Activated CD8-positive, alpha-beta memory T cell treated with anti-CD3 and anti-CD28 coated beads for 36 hours (primary cell): Measurements from ENCODE around the gene NUP58. TPM values are rescaled to one million over a fixed set of nuclear protein-coding genes. Genes with fewer than 3 reads are reported as not detected.

Experiments used
- CTCF ChIA-PET: fragments of 350-600 bp; sonication (Branson Sonifier 250); formaldehyde crosslinking; loops from one replicate; lab custom pipeline; 2021; ENCODE audit warnings: antibody characterized with exemption; lab: Charles Lee
- POLR2A ChIA-PET: fragments of 350-600 bp; sonication (Branson Sonifier 250); formaldehyde crosslinking; loops from one replicate; lab custom pipeline; 2021; ENCODE audit warnings: antibody characterized with exemption; lab: Charles Lee
- total RNA-seq, 2 experiments: library from RNA; stranded (reverse); gene quantifications; one replicate each; pipeline ENCODE4 v1.2.3, GENCODE V29; 2021

NUP58 gene
- 100 to 1,000 TPM; 133 to 141 TPM for total RNA-seq

DNA sequence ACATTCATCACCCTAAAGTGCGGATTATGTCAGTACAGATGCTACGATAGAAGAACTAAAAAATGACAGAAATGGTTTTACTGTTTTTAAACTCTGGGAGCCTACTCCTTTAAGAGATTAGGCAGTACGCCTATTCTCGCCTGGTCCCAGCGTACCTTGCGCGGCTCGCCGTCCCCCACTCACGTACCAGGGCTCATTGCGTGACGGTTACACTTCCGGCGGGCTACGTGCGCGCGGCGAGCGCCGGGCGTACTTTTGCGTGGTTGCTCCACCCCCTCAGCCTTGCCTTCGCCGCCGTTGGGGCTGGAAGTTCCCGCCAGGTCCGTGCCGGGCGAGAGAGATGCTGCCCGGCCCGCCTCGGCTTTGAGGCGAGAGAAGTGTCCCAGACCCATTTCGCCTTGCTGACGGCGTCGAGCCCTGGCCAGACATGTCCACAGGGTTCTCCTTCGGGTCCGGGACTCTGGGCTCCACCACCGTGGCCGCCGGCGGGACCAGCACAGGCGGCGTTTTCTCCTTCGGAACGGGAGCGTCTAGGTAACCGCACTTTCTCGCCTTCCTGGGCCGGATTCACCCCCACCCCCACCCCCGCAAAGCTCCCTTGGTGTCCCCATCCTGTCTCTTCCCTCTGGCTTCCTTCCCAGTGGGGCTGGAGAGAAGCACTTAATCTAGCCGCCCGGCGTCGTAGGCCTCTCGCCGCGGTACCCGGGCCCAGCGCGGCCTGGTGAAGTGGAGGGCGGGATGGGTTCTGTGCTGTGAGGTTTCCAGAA, at the start of gene NUP58:
TSS of gene NUP58 (plus strand) at position 279 of the 767 bp plus-strand sequence. CDS start at position 428, 149 bp downstream.
- POLR2A ChIA-PET: interaction anchor here (0.6 to 2.5 kb wide), 6 partner anchors 10 to 172 kb away, joined by 3 to 8 read pairs (median 6); partner anchors contain the start of gene MTMR6
- CTCF ChIA-PET: interaction anchor here (0.6 to 1.6 kb wide), 4 partner anchors 13 to 1288 kb away, joined by 3 to 4 read pairs (median 4); no protein-coding TSS in a partner anchor

GRCh38 chr13:25252225-25252624, 49.2 kb upstream of the NUP58 start:
- ChIA-PET CTCF (no interaction called here), POLR2A (no interaction called here)

DNA sequence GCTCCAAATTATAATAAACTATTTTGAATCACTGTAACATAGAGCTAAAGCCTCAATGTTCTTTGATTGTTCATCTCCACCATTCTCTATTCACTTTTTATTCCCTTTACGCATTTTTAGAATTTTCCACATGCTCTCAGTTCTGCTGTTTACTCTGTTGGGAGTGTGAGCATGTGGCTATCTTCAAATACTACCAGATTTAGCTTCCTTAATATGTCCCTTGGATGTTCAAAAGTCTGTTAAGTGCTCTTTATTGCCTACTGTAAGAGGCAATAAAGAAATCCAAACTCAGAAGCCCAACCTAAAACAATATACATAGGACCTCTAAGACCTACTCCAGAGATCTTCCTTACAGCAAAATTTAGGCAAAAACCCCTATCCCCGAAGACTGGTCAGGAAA, 48.7 kb upstream of the NUP58 start:
- ChIA-PET POLR2A (no interaction called here), CTCF (no interaction called here)

DNA sequence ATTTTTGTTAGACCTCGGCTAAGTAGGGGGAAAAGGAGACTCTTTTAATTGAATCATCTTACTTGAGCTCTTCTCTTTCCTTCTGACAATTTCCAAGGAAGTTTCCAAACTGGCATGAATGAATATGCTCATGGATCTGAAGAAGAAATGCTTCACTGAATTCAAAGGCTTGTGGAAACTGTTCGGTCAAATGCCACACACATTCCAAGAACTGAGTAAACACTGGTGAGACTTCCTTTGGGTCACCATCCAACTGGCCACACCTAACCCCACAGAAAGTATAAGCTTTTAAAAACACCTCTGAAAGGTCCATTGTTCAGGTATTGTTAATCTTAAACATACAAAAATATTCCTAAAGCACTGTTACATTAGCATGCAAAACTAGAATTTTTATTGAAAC, 47.7 kb upstream of the NUP58 start:
- POLR2A ChIA-PET: no interaction called here
- CTCF ChIA-PET: no interaction called here

DNA sequence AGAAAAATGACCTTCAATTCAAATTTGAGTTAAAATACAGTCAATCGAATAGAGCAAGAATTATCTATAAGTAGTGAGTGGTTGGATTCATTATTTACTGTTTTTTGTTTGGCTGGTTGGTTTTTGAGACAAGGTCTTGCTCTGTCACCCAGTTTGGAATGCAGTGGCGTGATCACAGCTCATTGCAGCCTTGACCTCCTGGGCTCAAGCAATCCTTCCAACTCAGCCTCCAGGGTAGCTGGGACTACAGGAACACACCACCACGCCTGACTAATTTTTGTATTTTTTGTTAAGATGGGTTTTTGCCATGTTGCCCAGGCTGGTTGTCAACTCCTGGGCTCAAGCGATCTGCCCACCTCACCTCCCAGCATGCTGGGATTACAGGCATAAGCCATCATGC, 39.2 kb upstream of the NUP58 start:
- ChIA-PET POLR2A (no interaction called here), CTCF (no interaction called here)

DNA sequence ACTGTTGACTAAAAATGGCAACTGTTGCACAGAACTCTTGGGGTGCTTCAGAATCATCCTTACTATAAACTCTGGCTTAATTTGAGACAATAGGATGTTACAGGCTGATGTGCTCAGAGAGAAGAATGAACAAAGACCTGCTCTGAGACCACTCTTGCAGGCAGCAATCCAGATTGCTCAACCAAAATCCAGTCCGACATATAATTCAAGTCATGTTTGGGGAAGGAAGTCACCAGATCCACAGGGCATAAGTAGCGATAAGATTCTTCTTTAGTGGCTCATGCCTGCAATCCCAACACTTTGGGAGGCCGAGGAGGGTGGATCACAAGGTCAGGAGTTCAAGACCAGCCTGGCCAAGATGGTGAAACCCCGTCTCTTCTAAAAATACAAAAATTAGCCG, 34.7 kb upstream of the NUP58 start:
- CTCF ChIA-PET: no interaction called here

DNA sequence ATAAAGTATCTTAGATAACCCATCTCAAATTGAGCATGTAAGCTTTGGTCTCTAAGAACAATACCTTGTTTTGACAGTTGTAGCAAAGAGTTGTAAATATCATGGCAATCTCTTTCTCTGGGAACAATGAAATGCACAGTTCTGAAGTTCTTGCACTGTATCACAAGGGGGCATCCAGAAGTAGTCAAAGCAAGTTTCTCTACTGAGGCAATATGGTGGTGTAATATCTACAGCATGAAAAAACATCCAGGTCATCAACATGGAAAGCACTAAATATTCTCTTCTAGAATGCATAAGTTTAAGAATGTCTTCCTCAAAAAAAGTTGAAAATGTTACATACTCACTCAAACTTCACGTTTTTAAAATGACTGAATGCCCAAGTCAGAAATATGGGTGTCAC, 33.7 kb upstream of the NUP58 start:
- POLR2A ChIA-PET: no interaction called here
- CTCF ChIA-PET: no interaction called here

More for the DNA sequence above, 34.7 kb upstream of the NUP58 start:
- POLR2A ChIA-PET: no interaction called here

- POLR2A ChIA-PET: no interaction called here
- CTCF ChIA-PET: no interaction called here
These were observed 32.9 kb upstream of the NUP58 start for GRCh38 chr13:25268561-25268960.

GRCh38 chr13:25276748-25277147, 24.7 kb upstream of the NUP58 start:
- ChIA-PET POLR2A (no interaction called here), CTCF (no interaction called here)

DNA sequence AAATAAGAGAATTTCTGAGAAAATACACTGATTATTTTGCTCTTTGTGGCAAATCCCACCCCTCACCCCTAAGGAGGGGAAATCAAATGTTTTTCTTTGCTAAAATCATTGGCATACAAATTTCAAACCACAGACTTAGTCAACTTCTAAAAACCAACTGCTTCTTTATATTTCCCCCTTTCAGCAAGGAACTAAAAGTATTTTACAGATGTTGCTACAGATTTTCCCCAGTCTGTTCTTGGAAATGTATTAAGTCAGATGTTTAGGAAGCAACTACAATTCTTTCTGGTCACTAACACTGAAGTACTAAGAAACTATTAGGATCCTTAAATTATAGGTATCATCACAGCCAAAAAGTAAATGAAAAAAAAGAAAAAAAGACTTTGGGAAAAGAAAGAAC, 21.0 kb upstream of the NUP58 start:
- POLR2A ChIA-PET: interaction anchor here (0.6 kb wide), 1 partner anchor 22 kb away, joined by 6 read pairs; no protein-coding TSS in a partner anchor
- CTCF ChIA-PET: no interaction called here

DNA sequence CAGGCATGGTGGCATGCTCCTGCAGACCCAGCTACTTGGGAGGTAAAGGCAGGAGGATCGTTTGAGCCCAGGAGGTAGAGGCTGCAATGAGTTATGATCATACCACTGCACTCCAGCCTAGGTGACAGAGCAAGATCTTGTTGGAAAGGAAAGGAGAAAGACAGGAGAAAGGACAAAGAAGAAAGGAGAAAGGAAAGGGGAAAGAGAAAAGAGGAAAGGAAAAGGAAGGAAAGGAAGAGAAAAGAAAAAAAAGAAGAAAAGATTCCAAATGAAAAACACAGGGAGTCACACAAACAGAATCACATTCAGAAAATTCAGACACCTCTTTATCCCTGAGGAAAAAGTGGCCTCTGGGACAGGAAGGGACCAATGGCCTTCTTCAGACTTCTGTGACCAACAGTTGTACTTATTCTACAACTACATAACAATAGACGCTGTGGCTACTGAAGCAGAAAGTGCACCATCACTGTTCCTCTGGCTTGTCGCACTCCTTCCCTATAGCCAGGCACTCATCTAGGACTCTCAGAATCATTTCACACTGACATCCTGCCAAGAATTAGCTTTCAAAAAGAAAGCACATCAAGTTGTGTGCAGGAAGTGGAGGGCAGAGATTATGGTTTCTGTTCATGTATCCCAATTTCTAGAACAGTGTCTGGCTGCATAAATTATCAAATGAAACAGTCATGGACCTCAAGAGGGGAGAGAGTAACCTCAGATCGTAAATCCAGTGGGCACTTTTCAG, 20.1 kb upstream of the NUP58 start:
- ChIA-PET POLR2A (interaction anchor here (0.6 to 1.0 kb wide), 2 partner anchors 21 to 22 kb away, joined by 3 to 6 read pairs; no protein-coding TSS in a partner anchor), CTCF (no interaction called here)

DNA sequence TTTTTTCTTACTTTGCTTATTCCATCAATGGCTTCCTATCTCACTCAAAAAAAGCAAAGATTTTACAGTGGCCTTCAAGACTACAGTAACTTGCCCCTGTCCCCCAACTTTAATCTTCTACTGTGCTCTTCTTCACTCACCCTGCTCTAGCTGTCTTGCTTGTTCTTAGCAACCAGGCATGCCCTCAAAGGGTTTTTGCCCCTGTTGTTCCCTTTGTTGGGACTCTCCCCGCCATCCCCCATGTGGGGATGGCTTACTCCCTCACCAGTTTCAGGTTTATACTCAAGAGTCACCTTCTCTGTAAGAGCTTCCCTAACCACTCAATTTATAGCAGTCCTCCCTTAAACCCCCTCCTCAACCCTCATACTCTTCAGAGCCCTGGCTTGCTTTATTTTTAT, 19.5 kb upstream of the NUP58 start:
- ChIA-PET CTCF (no interaction called here), POLR2A (interaction anchor here (1.0 kb wide), 1 partner anchor 23 kb away, joined by 3 read pairs; no protein-coding TSS in a partner anchor)

- CTCF ChIA-PET: interaction anchor here (0.8 to 1.1 kb wide), 3 partner anchors 16 to 53 kb away, joined by 3 to 4 read pairs (median 3); no protein-coding TSS in a partner anchor
- POLR2A ChIA-PET: interaction anchor here (1.3 kb wide), 1 partner anchor 15 kb away, joined by 7 read pairs; the partner anchor contains the start of gene NUP58
These were observed 15.0 kb upstream of the NUP58 start for GRCh38 chr13:25286308-25286968.

- POLR2A ChIA-PET: interaction anchor here (1.3 kb wide), 1 partner anchor 15 kb away, joined by 7 read pairs; the partner anchor contains the start of gene NUP58
- CTCF ChIA-PET: interaction anchor here (0.6 to 1.1 kb wide), 6 partner anchors 9 to 54 kb away, joined by 3 to 4 read pairs (median 3); partner anchors contain the start of gene NUP58
These were observed 14.2 kb upstream of the NUP58 start, which contains the start of gene MTMR6 for GRCh38 chr13:25286969-25287961. Gene MTMR6, minus strand, starts transcription at chr13:25287488. Its CDS starts 241 bp downstream, at chr13:25287247.

- POLR2A ChIA-PET: no interaction called here
- CTCF ChIA-PET: interaction anchor here (0.9 kb wide), 1 partner anchor 12 kb away, joined by 3 read pairs; the partner anchor contains the start of gene NUP58
These were observed 12.5 kb upstream of the NUP58 start for GRCh38 chr13:25288966-25289365.

DNA sequence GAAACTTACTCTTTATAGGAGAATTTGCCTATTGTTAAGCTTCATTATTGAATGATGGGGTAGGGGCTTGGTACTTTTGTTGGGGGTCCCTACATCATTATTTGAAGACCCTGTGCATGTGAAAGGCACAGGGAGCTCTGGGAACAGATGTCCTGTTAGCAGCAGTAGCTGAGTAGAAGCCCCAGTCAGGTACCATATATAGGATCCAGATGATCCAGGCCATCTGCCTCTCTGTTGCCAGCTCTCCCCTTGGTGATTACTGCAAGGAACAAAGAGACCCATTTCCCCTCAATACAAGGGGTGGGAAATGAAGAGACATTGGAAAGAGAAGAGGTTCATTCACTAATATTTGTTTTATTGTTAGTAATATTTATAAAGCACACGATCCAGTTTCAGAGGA, 9.7 kb upstream of the NUP58 start:
- ChIA-PET CTCF (no interaction called here), POLR2A (interaction anchor here (0.8 kb wide), 1 partner anchor 9 kb away, joined by 4 read pairs; no protein-coding TSS in a partner anchor)

GRCh38 chr13:25292301-25292700, 9.1 kb upstream of the NUP58 start:
- POLR2A ChIA-PET: no interaction called here

GRCh38 chr13:25295228-25295627, 6.2 kb upstream of the NUP58 start:
- CTCF ChIA-PET: no interaction called here

More at GRCh38 chr13:25292301-25292700, 9.1 kb upstream of the NUP58 start:
- CTCF ChIA-PET: no interaction called here

More at GRCh38 chr13:25295228-25295627, 6.2 kb upstream of the NUP58 start:
- POLR2A ChIA-PET: no interaction called here
